ENCODE results near the gene TTC28. TPM values are rescaled to one million over a fixed set of nuclear protein-coding genes. Genes with fewer than 3 reads are reported as not detected.
"Not testable (repeated sequence)": the region's sequence is repeated elsewhere in the genome, so short reads cannot be mapped to it uniquely, and the experiment has no call there.

The TTC28 gene
- total and polyA plus RNA-seq, 7 experiments from 2014 or later, result 0.50 to 8.3 (median 4.2) TPM

GRCh38 chr22:28703436-28703835, 23.8 kb upstream of the TTC28 start:
- Histone ChIP-seq H3K27ac (ENCODE audit: low read depth, low read length) (no peak overlapping the region), H3K4me3 (ENCODE audit: low read length) (no peak overlapping the region), H3K9me3 (ENCODE audit: control insufficient read depth in 2 of 3, low read length in 3 of 3) (no peaks in the 10 kb centered on the region), H3K27me3 (ENCODE audit: control insufficient read depth in 2 of 2, insufficient read depth in 2 of 2, low read length in 2 of 2) (no peaks in the 10 kb centered on the region), H3K4me1 (ENCODE audit: control insufficient read depth in 2 of 2, insufficient read depth in 2 of 2, low read length in 2 of 2) (no peaks in the 10 kb centered on the region), H3K36me3 (ENCODE audit: control insufficient read depth in 2 of 3, insufficient read depth in 3 of 3, low read length in 3 of 3) (peaks cover 0 to 4% (median 0%) of the 10 kb centered on the region in 3 experiments)
- no peak for DNase-seq
- Mint-ChIP-seq H3K27ac (no peak overlapping the region), H3K9me3 (no peaks in the 10 kb centered on the region), H3K4me3 (no peak overlapping the region), H3K4me1 (no peaks in the 10 kb centered on the region), H3K36me3 (peaks cover 0 to 61% (median 32%) of the 10 kb centered on the region in 5 donors), H3K27me3 (no peaks in the 10 kb centered on the region)
- POLR2A ChIA-PET, result interaction anchor here (0.7 kb wide), 1 partner anchor 24 kb away, joined by 7 read pairs; no protein-coding TSS in a partner anchor
- intact Hi-C loops (cut with micrococcal nuclease), result no loop called here
- ATAC-seq, result no peak
- CTCF ChIA-PET, result no interaction called here

- Mint-ChIP-seq H3K27me3 (no peaks in the 10 kb centered on the region), H3K4me1 (no peaks in the 10 kb centered on the region), H3K9me3 (no peaks in the 10 kb centered on the region), H3K27ac (no peak overlapping the region), H3K36me3 (peaks cover 0 to 57% (median 30%) of the 10 kb centered on the region in 5 donors), H3K4me3 (no peak overlapping the region)
- no peak for ATAC-seq
- intact Hi-C loops (cut with micrococcal nuclease), result no loop called here
- Histone ChIP-seq H3K9me3 (ENCODE audit: control insufficient read depth in 2 of 3, low read length in 3 of 3) (no peaks in the 10 kb centered on the region), H3K36me3 (ENCODE audit: control insufficient read depth in 2 of 3, insufficient read depth in 3 of 3, low read length in 3 of 3) (peaks cover 0 to 4% (median 0%) of the 10 kb centered on the region in 3 experiments), H3K27me3 (ENCODE audit: control insufficient read depth in 2 of 2, insufficient read depth in 2 of 2, low read length in 2 of 2) (no peaks in the 10 kb centered on the region), H3K4me3 (ENCODE audit: low read length) (no peak overlapping the region), H3K27ac (ENCODE audit: low read depth, low read length) (no peak overlapping the region), H3K4me1 (ENCODE audit: control insufficient read depth in 2 of 2, insufficient read depth in 2 of 2, low read length in 2 of 2) (no peaks in the 10 kb centered on the region)
- POLR2A ChIA-PET, result interaction anchor here (0.7 kb wide), 1 partner anchor 693 kb away, joined by 3 read pairs; no protein-coding TSS in a partner anchor
- DNase-seq, result no peak
- CTCF ChIA-PET, result no interaction called here
Observed at GRCh38 chr22:28702891-28703290, 23.3 kb upstream of the TTC28 start.

GRCh38 chr22:28693041-28693760, 13.6 kb upstream of the TTC28 start:
- H3K36me3 Mint-ChIP-seq, result peaks cover 5 to 55% (median 31%) of the 10 kb centered on the region in 5 donors
- H3K4me1 ChIP-seq (ENCODE audit: control insufficient read depth in 2 of 2, insufficient read depth in 2 of 2, low read length in 2 of 2); H3K4me1 Mint-ChIP-seq; DNase-seq; intact Hi-C loops (cut with micrococcal nuclease); ATAC-seq; H3K4me3 ChIP-seq (ENCODE audit: low read length); H3K27me3 ChIP-seq (ENCODE audit: control insufficient read depth in 2 of 2, insufficient read depth in 2 of 2, low read length in 2 of 2); H3K9me3 Mint-ChIP-seq; H3K27ac ChIP-seq (ENCODE audit: low read depth, low read length); H3K36me3 ChIP-seq (ENCODE audit: control insufficient read depth in 2 of 3, insufficient read depth in 3 of 3, low read length in 3 of 3); H3K27ac Mint-ChIP-seq; H3K4me3 Mint-ChIP-seq; H3K9me3 ChIP-seq (ENCODE audit: control insufficient read depth in 2 of 3, low read length in 3 of 3); POLR2A ChIA-PET; CTCF ChIA-PET: not testable (repeated sequence)
- H3K27me3 Mint-ChIP-seq, result peaks cover 0 to 12% (median 0%) of the 10 kb centered on the region in 5 donors

GRCh38 chr22:28689796-28690195, 10.2 kb upstream of the TTC28 start:
- H3K27ac ChIP-seq (ENCODE audit: low read depth, low read length); CTCF ChIA-PET; DNase-seq; H3K9me3 ChIP-seq (ENCODE audit: control insufficient read depth in 2 of 3, low read length in 3 of 3); H3K4me1 ChIP-seq (ENCODE audit: control insufficient read depth in 2 of 2, insufficient read depth in 2 of 2, low read length in 2 of 2); H3K27ac Mint-ChIP-seq; H3K36me3 ChIP-seq (ENCODE audit: control insufficient read depth in 2 of 3, insufficient read depth in 3 of 3, low read length in 3 of 3); H3K4me3 ChIP-seq (ENCODE audit: low read length); H3K4me1 Mint-ChIP-seq; H3K27me3 ChIP-seq (ENCODE audit: control insufficient read depth in 2 of 2, insufficient read depth in 2 of 2, low read length in 2 of 2); POLR2A ChIA-PET; ATAC-seq; H3K4me3 Mint-ChIP-seq; H3K9me3 Mint-ChIP-seq: not testable (repeated sequence)
- intact Hi-C loops (cut with micrococcal nuclease), result loop anchor here in 1 of 2 donors (10.0 kb wide), 1 partner anchor 65 kb away; no protein-coding TSS in a partner anchor
- H3K27me3 Mint-ChIP-seq, result peaks cover 9 to 27% (median 19%) of the 10 kb centered on the region in 5 donors
- peaks cover 0 to 52% (median 26%) of the 10 kb centered on the region in 5 donors for H3K36me3 Mint-ChIP-seq

- H3K9me3 Mint-ChIP-seq; H3K4me3 ChIP-seq (ENCODE audit: low read length); H3K27ac ChIP-seq (ENCODE audit: low read depth, low read length); H3K27ac Mint-ChIP-seq; ATAC-seq; H3K36me3 ChIP-seq (ENCODE audit: control insufficient read depth in 2 of 3, insufficient read depth in 3 of 3, low read length in 3 of 3); H3K9me3 ChIP-seq (ENCODE audit: control insufficient read depth in 2 of 3, low read length in 3 of 3); H3K4me3 Mint-ChIP-seq; H3K4me1 ChIP-seq (ENCODE audit: control insufficient read depth in 2 of 2, insufficient read depth in 2 of 2, low read length in 2 of 2); POLR2A ChIA-PET; DNase-seq: not testable (repeated sequence)
- peaks cover 0 to 12% (median 8%) of the 10 kb centered on the region in 7 donors for H3K4me1 Mint-ChIP-seq
- intact Hi-C loops (cut with micrococcal nuclease), result loop anchor here in 1 of 2 donors (10.0 kb wide), 1 partner anchor 58 kb away; no protein-coding TSS in a partner anchor
- peaks cover 2 to 11% of the 10 kb centered on the region in 2 donors for H3K27me3 ChIP-seq (ENCODE audit: control insufficient read depth in 2 of 2, insufficient read depth in 2 of 2, low read length in 2 of 2)
- CTCF ChIA-PET, result interaction anchor here (0.7 kb wide), 1 partner anchor 145 kb away, joined by 3 read pairs; no protein-coding TSS in a partner anchor
- H3K27me3 Mint-ChIP-seq, result peaks cover 53 to 83% (median 66%) of the 10 kb centered on the region in 5 donors
- H3K36me3 Mint-ChIP-seq, result peaks cover 0 to 15% (median 8%) of the 10 kb centered on the region in 5 donors
Observed at GRCh38 chr22:28682966-28683365, 3.3 kb upstream of the TTC28 start.

GRCh38 chr22:28680813-28681490, 1.3 kb upstream of the TTC28 start:
- intact Hi-C loops (cut with micrococcal nuclease), result loop anchor here in 1 of 2 donors (10.0 kb wide), 1 partner anchor 56 kb away; no protein-coding TSS in a partner anchor
- ATAC-seq; H3K36me3 ChIP-seq (ENCODE audit: control insufficient read depth in 2 of 3, insufficient read depth in 3 of 3, low read length in 3 of 3); H3K4me3 ChIP-seq (ENCODE audit: low read length); H3K27ac Mint-ChIP-seq; H3K9me3 Mint-ChIP-seq; H3K4me1 ChIP-seq (ENCODE audit: control insufficient read depth in 2 of 2, insufficient read depth in 2 of 2, low read length in 2 of 2); H3K36me3 Mint-ChIP-seq; H3K9me3 ChIP-seq (ENCODE audit: control insufficient read depth in 2 of 3, low read length in 3 of 3); CTCF ChIA-PET; DNase-seq; H3K27ac ChIP-seq (ENCODE audit: low read depth, low read length); POLR2A ChIA-PET: not testable (repeated sequence)
- H3K27me3 ChIP-seq (ENCODE audit: control insufficient read depth in 2 of 2, insufficient read depth in 2 of 2, low read length in 2 of 2), result peaks cover 2 to 14% of the 10 kb centered on the region in 2 donors
- Mint-ChIP-seq H3K4me1 (peaks cover 0 to 12% (median 8%) of the 10 kb centered on the region in 7 donors), H3K27me3 (peaks cover 56 to 90% (median 69%) of the 10 kb centered on the region in 5 donors), H3K4me3 (peak overlapping the region in 6 of 10 donors; percentile 5 to 83 (median 59))
